Adipocyte (in vitro differentiated cells): ENCODE data around the gene MFAP5.

ENCODE experiments used
- DNase-seq: peaks from one replicate; pipeline ENCODE4 v3.0.0-alpha.2; 2015; ENCODE audit warnings: low read depth
- H3K27me3 ChIP-seq: replicated peaks from 2 replicates; pipeline ENCODE4 v1.7.0; 2013; ENCODE audit warnings: mild to moderate bottlenecking, low read length, moderate library complexity; ENCODE audit not compliant: control insufficient read depth, insufficient read depth
- H3K36me3 ChIP-seq: 2 replicates; pipeline ENCODE4 v1.7.0; 2013; ENCODE audit warnings: low read length, mild to moderate bottlenecking, moderate library complexity; ENCODE audit not compliant: control insufficient read depth, insufficient read depth, severe bottlenecking
- H3K4me1 ChIP-seq: 2 replicates; pipeline ENCODE4 v1.7.0; 2013; ENCODE audit warnings: mild to moderate bottlenecking, low read length, moderate library complexity; ENCODE audit not compliant: control insufficient read depth, insufficient read depth
- H3K4me3 ChIP-seq: 2 replicates; pipeline ENCODE4 v1.7.0; 2013; ENCODE audit warnings: mild to moderate bottlenecking, low read length, moderate library complexity
- H3K9ac ChIP-seq: 2 replicates; pipeline ENCODE4 v1.7.0; 2013; ENCODE audit warnings: mild to moderate bottlenecking, low read length, moderate library complexity
- H3K9me3 ChIP-seq: 2 replicates; pipeline ENCODE4 v1.7.0; 2013; ENCODE audit warnings: mild to moderate bottlenecking, low read length, moderate library complexity; ENCODE audit not compliant: control insufficient read depth

MFAP5 gene

DNA sequence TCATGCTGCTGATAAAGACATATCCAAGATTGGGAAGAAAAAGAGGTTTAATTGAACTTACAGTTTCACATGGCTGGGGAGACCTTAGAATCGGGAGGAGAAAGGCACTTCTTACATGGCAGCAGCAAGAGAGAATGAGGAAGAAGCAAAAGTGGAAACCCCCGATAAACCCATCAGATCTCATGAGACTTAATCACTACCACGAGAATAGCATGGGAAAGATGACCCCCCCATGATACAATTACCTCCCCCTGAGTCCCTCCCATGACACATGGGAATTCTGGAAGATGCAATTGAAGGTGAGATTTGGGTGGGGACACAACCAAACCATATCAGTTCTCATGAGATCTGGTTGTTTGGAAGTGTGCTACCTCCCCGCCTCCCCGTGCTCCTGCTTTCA, 9.8 kb upstream of the MFAP5 start:
- Histone ChIP-seq H3K27me3 (no peaks in the 10 kb centered on the region), H3K4me3 (no peak overlapping the region), H3K36me3 (no peaks in the 10 kb centered on the region), H3K9ac (no peak overlapping the region), H3K4me1 (peaks cover 10% of the 10 kb centered on the region), H3K9me3 (no peaks in the 10 kb centered on the region)
- no peak for DNase-seq

DNA sequence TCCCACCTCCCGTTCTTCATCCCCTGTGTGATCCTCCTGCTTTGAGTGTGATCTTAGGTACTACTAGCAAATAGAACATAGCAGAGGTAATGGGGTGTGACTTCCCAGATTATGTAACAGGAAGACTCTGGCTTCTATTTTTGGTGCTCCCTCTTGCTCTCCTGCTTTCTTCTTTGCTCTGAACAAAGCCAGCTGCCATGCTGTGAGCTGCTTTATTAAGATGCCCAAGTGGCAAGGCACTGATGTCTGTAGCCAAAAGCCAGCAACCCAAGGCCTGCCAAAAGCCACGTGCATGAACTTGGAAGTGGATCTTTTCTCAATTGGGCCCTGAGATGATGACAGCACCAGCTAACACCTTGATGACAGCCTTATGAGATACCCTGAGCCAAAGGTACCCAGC, 5.8 kb upstream of the MFAP5 start:
- no peaks in the 10 kb centered on the region for H3K9me3 ChIP-seq
- no peaks in the 10 kb centered on the region for H3K27me3 ChIP-seq
- H3K4me1 ChIP-seq = peaks cover 32% of the 10 kb centered on the region
- no peak for DNase-seq
- H3K9ac ChIP-seq = no peak overlapping the region
- no peak overlapping the region for H3K4me3 ChIP-seq
- no peaks in the 10 kb centered on the region for H3K36me3 ChIP-seq

DNA sequence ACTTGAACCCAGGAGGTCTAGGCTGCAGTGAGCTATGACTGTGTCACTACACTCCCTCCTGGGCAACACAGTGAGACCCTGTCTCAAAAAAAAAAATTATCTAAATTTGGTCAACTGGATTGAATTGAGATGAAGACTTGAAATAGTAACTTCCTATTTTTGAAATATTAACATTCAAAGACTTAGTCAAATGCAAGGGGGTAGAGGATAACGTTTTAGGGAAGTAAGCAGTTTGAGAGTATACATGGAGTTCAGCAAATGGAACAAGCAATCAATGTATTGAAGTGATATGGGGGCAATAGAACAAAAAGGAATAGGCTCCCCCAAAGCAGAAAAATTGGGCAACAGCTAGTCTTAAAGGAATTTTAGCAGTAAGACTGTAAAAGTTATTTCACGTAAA, 4.6 kb upstream of the MFAP5 start:
- peaks cover 43% of the 10 kb centered on the region for H3K4me1 ChIP-seq
- H3K4me3 ChIP-seq = no peak overlapping the region
- no peak overlapping the region for H3K9ac ChIP-seq
- H3K36me3 ChIP-seq = no peaks in the 10 kb centered on the region
- no peaks in the 10 kb centered on the region for H3K9me3 ChIP-seq
- DNase-seq = no peak
- H3K27me3 ChIP-seq = no peaks in the 10 kb centered on the region

DNA sequence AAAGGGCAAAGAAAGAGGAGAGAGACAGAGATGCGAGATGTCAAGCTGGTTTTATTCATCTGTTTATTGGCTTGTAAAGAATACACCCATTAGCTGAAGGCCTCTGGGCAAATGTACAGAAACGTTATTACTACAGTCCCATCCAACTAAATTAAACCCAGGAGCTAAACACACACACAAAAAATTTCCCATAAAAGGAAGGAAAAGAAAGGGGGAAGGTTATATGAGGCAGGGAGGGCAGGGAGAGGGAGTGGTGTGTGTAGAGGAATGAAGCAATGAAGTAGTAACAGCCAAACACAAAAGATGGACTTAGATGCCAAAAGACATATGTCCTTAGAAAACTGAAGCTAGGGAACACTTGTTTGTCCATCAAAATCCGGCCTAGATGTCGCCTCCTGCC, 3.1 kb upstream of the MFAP5 start:
- H3K4me3 ChIP-seq = no peak overlapping the region
- peak; percentile 40 for DNase-seq
- no peaks in the 10 kb centered on the region for H3K9me3 ChIP-seq
- H3K9ac ChIP-seq = peak overlapping the region; percentile 93
- no peaks in the 10 kb centered on the region for H3K36me3 ChIP-seq
- peaks cover 53% of the 10 kb centered on the region for H3K4me1 ChIP-seq
- H3K27me3 ChIP-seq = no peaks in the 10 kb centered on the region

DNA sequence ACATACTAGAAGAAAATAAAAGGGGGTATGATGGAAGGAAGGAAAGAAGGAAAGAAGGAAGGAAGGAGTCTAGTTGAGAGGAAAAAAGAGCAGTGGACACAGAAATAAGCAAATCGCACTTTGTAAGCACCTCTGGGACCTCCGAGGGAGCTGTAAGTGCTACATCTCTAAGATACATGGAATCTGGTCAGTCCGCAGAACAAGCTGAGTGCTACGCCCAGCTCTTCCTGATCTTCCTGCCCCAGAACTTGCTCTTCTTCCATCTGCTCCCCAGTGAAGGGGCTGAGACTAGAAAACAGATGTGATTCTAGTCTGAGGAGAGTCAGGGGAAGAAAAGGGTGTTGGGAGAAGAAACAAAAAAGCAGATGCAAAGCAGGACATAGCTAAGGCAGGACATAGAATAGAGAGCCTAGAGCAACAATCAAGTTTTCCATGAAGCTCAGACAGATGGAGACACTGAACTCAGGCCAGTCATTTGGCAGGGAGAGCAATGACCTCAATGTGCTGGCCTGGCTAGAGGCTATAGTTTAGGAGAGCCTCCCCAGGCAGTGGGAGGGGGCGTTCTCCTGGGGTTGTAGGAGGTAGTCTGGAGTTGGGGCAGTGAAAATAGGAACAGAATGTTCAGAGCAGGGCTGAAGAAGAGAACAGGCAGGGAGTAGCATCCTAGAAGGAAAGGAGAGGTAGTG, 1.7 kb upstream of the MFAP5 start:
- DNase-seq = no peak
- Histone ChIP-seq H3K36me3 (no peaks in the 10 kb centered on the region), H3K9me3 (no peaks in the 10 kb centered on the region), H3K4me1 (peaks cover 64% of the 10 kb centered on the region), H3K9ac (peak overlapping the region; percentile 93), H3K4me3 (peak overlapping the region; percentile 82), H3K27me3 (no peaks in the 10 kb centered on the region)

DNA sequence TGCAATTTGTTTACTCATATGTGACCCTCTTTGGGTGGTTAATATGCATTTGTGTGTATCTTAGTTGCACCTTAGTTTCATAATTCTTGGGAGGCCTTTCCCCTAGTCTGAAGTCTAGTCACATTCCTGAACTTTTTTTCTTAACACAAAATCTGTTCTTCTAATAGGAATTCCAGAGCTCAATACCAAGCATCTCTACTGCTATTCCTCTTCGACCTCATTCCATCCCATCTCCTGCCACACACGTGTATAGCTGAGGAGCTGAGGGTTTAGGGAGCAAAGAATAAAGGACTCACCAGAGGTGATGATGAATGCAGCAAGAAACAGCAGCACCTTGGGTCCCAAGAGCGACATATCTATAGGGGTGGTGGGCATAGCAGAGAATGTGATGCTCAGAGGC, 875 bp downstream of the MFAP5 start:
- Histone ChIP-seq H3K4me3 (peak overlapping the region; percentile 82), H3K9me3 (no peaks in the 10 kb centered on the region), H3K27me3 (no peaks in the 10 kb centered on the region), H3K9ac (peak overlapping the region; percentile 93), H3K36me3 (no peaks in the 10 kb centered on the region), H3K4me1 (peaks cover 81% of the 10 kb centered on the region)
- no peak for DNase-seq

DNA sequence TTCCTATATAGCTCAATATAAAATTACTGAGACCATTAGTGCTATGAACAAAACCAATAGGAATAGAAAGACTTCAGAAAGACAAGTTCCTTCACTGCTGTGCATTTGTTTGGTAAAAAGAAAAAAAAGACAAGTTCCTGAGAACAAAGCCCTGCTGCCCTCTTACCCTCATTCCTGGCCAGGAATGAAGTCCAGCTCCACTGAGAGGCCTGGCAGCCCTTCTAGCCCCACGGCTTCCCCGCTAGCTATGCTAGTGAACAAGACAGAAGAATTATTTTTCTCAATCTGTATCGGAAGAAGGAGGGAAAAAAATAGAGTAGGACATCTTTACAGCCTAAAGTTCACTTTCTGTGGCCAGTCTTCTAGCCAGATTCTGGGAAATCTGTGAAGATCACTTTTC, 1.6 kb downstream of the MFAP5 start:
- H3K36me3 ChIP-seq = no peaks in the 10 kb centered on the region
- peaks cover 78% of the 10 kb centered on the region for H3K4me1 ChIP-seq
- no peaks in the 10 kb centered on the region for H3K27me3 ChIP-seq
- H3K4me3 ChIP-seq = peak overlapping the region; percentile 82
- peak overlapping the region; percentile 93 for H3K9ac ChIP-seq
- H3K9me3 ChIP-seq = no peaks in the 10 kb centered on the region
- DNase-seq = no peak

DNA sequence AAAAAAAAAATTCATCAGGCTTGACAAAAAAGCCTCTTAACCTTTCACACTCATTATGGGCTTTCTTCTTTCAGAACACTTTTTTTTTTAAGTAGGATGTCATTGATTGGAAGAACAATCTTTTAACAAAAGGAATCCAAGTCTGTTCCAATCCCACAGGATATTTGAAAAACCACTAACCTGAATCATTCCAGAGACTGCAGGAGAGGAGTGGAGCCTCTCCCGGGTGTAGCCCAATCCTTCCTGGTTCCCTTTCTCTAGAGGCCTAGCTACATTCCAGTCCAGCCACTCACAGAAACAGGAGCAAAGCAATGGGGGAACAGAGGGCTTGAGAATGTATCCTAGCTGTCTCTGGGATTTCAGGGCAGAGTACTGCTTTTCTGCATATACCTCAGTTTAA, 4.3 kb downstream of the MFAP5 start:
- H3K9ac ChIP-seq = peak overlapping the region; percentile 93
- peaks cover 19% of the 10 kb centered on the region for H3K36me3 ChIP-seq
- H3K4me1 ChIP-seq = peaks cover 54% of the 10 kb centered on the region
- no peaks in the 10 kb centered on the region for H3K27me3 ChIP-seq
- peak overlapping the region; percentile 82 for H3K4me3 ChIP-seq
- no peaks in the 10 kb centered on the region for H3K9me3 ChIP-seq
- peak; percentile 65 for DNase-seq

DNA sequence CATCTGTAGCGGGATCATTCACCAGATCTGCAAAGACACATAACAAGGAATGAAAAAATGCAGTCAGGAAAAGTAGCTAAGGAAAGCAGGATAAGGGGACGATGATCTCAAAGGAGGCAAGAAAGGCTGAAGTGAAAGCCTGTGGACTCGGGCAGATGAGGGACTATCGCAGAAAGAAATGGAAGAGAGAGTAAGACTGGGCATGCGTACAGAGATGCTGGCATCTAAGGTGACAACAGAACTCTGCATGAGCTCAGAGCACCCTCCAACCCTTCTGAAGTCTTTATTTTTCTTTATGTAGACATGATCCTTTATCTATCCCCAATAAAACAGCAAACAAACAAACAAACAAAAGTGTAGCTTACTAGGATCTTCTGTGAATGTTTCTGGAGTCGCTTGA, 7.2 kb downstream of the MFAP5 start:
- Histone ChIP-seq H3K36me3 (peaks cover 44% of the 10 kb centered on the region), H3K9me3 (no peaks in the 10 kb centered on the region), H3K27me3 (no peaks in the 10 kb centered on the region), H3K4me1 (peaks cover 30% of the 10 kb centered on the region), H3K9ac (peak overlapping the region; percentile 2), H3K4me3 (no peak overlapping the region)
- DNase-seq = no peak

DNA sequence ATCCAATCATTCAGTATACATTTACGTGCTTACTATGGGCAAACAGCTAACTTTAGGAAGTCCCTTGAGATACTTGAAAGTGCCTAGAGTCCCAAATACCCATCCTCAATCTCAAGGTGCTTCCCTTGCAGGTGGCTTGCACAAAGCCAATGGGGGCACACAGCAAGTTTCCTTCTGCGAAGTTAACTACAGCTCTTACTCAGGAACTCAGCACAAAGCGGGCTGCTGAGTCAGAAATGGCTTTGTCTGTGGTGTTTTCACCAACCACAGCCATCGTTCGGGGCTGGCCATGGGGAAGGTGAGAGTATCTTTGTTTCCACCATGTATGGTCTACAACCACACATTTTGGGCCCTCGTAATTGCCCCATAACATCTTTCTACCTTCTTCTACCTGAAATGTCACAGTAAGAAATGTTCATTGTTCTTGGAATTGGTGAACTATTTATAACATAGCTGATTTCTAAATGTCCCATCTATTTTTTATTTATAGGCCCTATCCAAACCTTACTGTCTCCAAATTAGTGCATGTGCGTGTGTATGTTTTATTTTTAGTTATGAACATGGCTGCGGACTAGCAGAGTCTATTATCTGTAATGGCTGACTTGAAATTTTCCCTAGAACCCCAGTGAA, 13.9 kb downstream of the MFAP5 start:
- no peak for DNase-seq

DNA sequence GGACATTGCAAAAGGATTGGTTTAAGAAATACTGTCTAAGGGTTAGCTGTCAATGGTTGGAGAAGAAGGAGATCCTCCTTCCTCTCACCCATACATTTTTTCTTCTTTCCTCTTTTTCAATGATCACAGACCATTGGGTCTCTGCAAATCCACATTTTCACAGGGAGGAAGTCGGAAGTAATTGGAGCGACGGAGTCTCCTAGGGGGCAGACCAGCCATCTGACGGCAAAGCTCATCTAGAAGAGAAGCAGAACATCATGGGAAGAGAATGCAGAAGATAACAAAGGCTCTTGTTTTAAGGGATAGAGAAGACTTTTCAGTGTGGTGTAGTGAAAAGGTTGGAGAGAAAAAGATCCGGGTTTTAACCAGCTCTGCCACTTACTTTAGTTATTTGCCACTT, 14.7 kb downstream of the MFAP5 start:
- Histone ChIP-seq H3K4me3 (no peak overlapping the region), H3K4me1 (no peaks in the 10 kb centered on the region)
- DNase-seq = no peak

More for the DNA sequence above, 13.9 kb downstream of the MFAP5 start:
- Histone ChIP-seq H3K4me1 (no peaks in the 10 kb centered on the region), H3K36me3 (peaks cover 82% of the 10 kb centered on the region), H3K27me3 (no peaks in the 10 kb centered on the region), H3K4me3 (no peak overlapping the region), H3K9ac (no peak overlapping the region), H3K9me3 (no peaks in the 10 kb centered on the region)

More for the DNA sequence above, 14.7 kb downstream of the MFAP5 start:
- Histone ChIP-seq H3K9ac (no peak overlapping the region), H3K9me3 (no peaks in the 10 kb centered on the region), H3K27me3 (no peaks in the 10 kb centered on the region), H3K36me3 (peaks cover 74% of the 10 kb centered on the region)
